HG03575 (cell line): ENCODE results near the gene SYCP2.
"Not testable (repeated sequence)": the region's sequence is repeated elsewhere in the genome, so short reads cannot be mapped to it uniquely, and the experiment has no call there.

Experiments used
- ATAC-seq: cut with Tn5 transposase; IDR thresholded peaks from one replicate; pipeline ENCODE4 v1.9.1; 2021; ENCODE audit not compliant: unreplicated experiment, insufficient number of reproducible peaks, low FRiP score; ENCODE audit errors: extremely low read depth

The SYCP2 gene

GRCh38 chr20:59857966-59858365 is 75.5 kb downstream of the SYCP2 start:
- no peak for ATAC-seq

GRCh38 chr20:59856941-59857340 is 76.5 kb downstream of the SYCP2 start:
- ATAC-seq, result not testable (repeated sequence)

- ATAC-seq, result not testable (repeated sequence)
These were observed 76.9 kb downstream of the SYCP2 start for GRCh38 chr20:59856526-59856925.

- no peak for ATAC-seq
These were observed 83.3 kb downstream of the SYCP2 start for GRCh38 chr20:59850018-59850641.

GRCh38 chr20:59848182-59848581 is 85.3 kb downstream of the SYCP2 start:
- ATAC-seq, result no peak

- no peak for ATAC-seq
These were observed 88.0 kb downstream of the SYCP2 start for GRCh38 chr20:59845472-59845871.

GRCh38 chr20:59839400-59839799 is 94.0 kb downstream of the SYCP2 start:
- ATAC-seq, result no peak

GRCh38 chr20:59837623-59838394 is 95.6 kb downstream of the SYCP2 start:
- peak; percentile 75 for ATAC-seq

GRCh38 chr20:59836767-59837166 is 96.7 kb downstream of the SYCP2 start:
- no peak for ATAC-seq

- no peak for ATAC-seq
These were observed 97.7 kb downstream of the SYCP2 start for GRCh38 chr20:59835448-59836395.

GRCh38 chr20:59835057-59835447 is 98.4 kb downstream of the SYCP2 start:
- no peak for ATAC-seq

- no peak for ATAC-seq
These were observed 100.8 kb downstream of the SYCP2 start for GRCh38 chr20:59832406-59833363.

- no peak for ATAC-seq
These were observed 101.5 kb downstream of the SYCP2 start for GRCh38 chr20:59831916-59832270.

GRCh38 chr20:59831024-59831915 is 102.2 kb downstream of the SYCP2 start:
- no peak for ATAC-seq

GRCh38 chr20:59830665-59831023 is 102.8 kb downstream of the SYCP2 start:
- no peak for ATAC-seq

- ATAC-seq, result no peak
These were observed 103.4 kb downstream of the SYCP2 start for GRCh38 chr20:59829786-59830664.
